ENCODE results near the gene TFCP2. TPM values are rescaled to one million over a fixed set of nuclear protein-coding genes. Genes with fewer than 3 reads are reported as not detected.
A peak's percentile ranks its signal among the peaks of the same experiment; 100 is the strongest.

Gene TFCP2
- 33.9 TPM for total RNA-seq (2021; ENCODE audit: unreplicated experiment)
- polyA plus RNA-seq (2012; ENCODE audit: insufficient read length) = 28.7 TPM
- percentile 83 among the genes with signal in this experiment for Bru-seq, nascent RNA
- BruChase-seq, experiment 1, labeled RNA remaining after a 2-hour chase = percentile 87 among the genes with signal in this experiment
- percentile 88 among the genes with signal in this experiment for BruChase-seq, experiment 2, labeled RNA remaining after a 6-hour chase
- long read RNA-seq, transcript TFCP2-201 (15 exons, 3,546 nt) = major isoform, 19 of 38 reads
- long read RNA-seq, partial matches to known transcripts = 1 of 38 reads
- long read RNA-seq, other reads (novel, unspliced or antisense) = 18 of 38 reads

GRCh38 chr12:51172515-51173431 is at the start of gene TFCP2:
TFCP2 (minus strand) TSS chr12:51173135; CDS start chr12:51172422, 713 bp downstream.
- H3K36me3 ChIP-seq (ENCODE audit: control insufficient read depth, insufficient read depth, low read length) = peaks cover 2% of the 10 kb centered on the region; the same call in 1 of the 2 replicates
- BruUV-seq (replicated peaks) = TSS peak; percentile 78
- H3K9me3 ChIP-seq (ENCODE audit: control insufficient read depth, insufficient read depth, low read depth, low read length) = no peaks in the 10 kb centered on the region
- DNase-seq (ENCODE audit: low read depth, low spot score) (peak; percentile 93), ATAC-seq (peak; percentile 97)
- H3K27ac ChIP-seq (ENCODE audit: low read length) = peak within 1 kb of the TSS; percentile 96
- no peaks in the 10 kb centered on the region for H3K27me3 ChIP-seq (ENCODE audit: control insufficient read depth, insufficient read depth, low read length)
- peaks cover 10% of the 10 kb centered on the region for H3K4me1 ChIP-seq (ENCODE audit: control insufficient read depth, insufficient read depth, low read length)
- intact Hi-C loops (cut with micrococcal nuclease; ENCODE audit: unreplicated experiment) = no loop called here
- ChIA-PET CTCF (interaction anchor here (0.5 kb wide), 1 partner anchor 79 kb away, joined by 3 read pairs; no protein-coding TSS in a partner anchor), POLR2A (no interaction called here)
- in situ Hi-C loops (cut with HindIII; ENCODE audit: low pct_unique_long_range_greater_than_20kb, low sequenced_read_pairs) = no loop called here
- peak within 1 kb of the TSS; percentile 83 to 94 for H3K4me3 ChIP-seq (ENCODE audit: low read depth in 2 of 2, low read length in 2 of 2)
- TF ChIP-seq CTCF (IDR thresholded peaks at IDR 0.05) = no peak
- TF ChIP-seq POLR2AphosphoS5 (IDR thresholded peaks at IDR 0.05; ENCODE audit: low read depth, low read length) = peak; percentile 72
- TF ChIP-seq TCF7L2 (IDR thresholded peaks at IDR 0.05; ENCODE audit: low read depth, low read length) = 0 out of 2 replicates have a peak, but pooled peaks have one; percentile 22
- TF ChIP-seq REST (IDR thresholded peaks at IDR 0.05; ENCODE audit: insufficient read depth in 1 of 2, low read depth in 2 of 2, low read length in 1 of 2) = 0 out of 4 replicates have a peak, but pooled peaks of 1 of the 2 experiments have one; percentile 9
- TF ChIP-seq SIN3A (IDR thresholded peaks at IDR 0.05; ENCODE audit: borderline replicate concordance, insufficient read depth, low read depth, low read length) = peak; percentile 37

- DNase-seq (ENCODE audit: low read depth, low spot score) = no peak
Measured at GRCh38 chr12:51222461-51222860, 49.5 kb upstream of the TFCP2 start.

More at GRCh38 chr12:51222461-51222860, 49.5 kb upstream of the TFCP2 start:
- Histone ChIP-seq H3K4me1 (ENCODE audit: control insufficient read depth, insufficient read depth, low read length) (peaks cover 14% of the 10 kb centered on the region), H3K27me3 (ENCODE audit: control insufficient read depth, insufficient read depth, low read length) (no peaks in the 10 kb centered on the region), H3K9me3 (ENCODE audit: control insufficient read depth, insufficient read depth, low read depth, low read length) (no peaks in the 10 kb centered on the region), H3K27ac (ENCODE audit: low read length) (peak overlapping the region; percentile 25; the same call in 1 of the 2 replicates), H3K4me3 (ENCODE audit: low read depth in 2 of 2, low read length in 2 of 2) (peak overlapping the region in 1 of 2 experiments; percentile 3; a peak in 1 of 4 replicates), H3K36me3 (ENCODE audit: control insufficient read depth, insufficient read depth, low read length) (no peaks in the 10 kb centered on the region)
- TF ChIP-seq TCF7L2 (IDR thresholded peaks at IDR 0.05; ENCODE audit: low read depth, low read length) (no peak), POLR2AphosphoS5 (IDR thresholded peaks at IDR 0.05; ENCODE audit: low read depth, low read length) (no peak), REST (IDR thresholded peaks at IDR 0.05; ENCODE audit: insufficient read depth in 1 of 2, low read depth in 2 of 2, low read length in 1 of 2) (no peak), SIN3A (IDR thresholded peaks at IDR 0.05; ENCODE audit: borderline replicate concordance, insufficient read depth, low read depth, low read length) (no peak), CTCF (IDR thresholded peaks at IDR 0.05) (no peak)
- POLR2A ChIA-PET = no interaction called here
- CTCF ChIA-PET = no interaction called here
- no TSS peak for BruUV-seq (replicated peaks)
- intact Hi-C loops (cut with micrococcal nuclease; ENCODE audit: unreplicated experiment) = no loop called here
- in situ Hi-C loops (cut with HindIII; ENCODE audit: low pct_unique_long_range_greater_than_20kb, low sequenced_read_pairs) = no loop called here
- no peak for ATAC-seq

Data from Panc1 (cell line).